Inflammatory macrophage treated with lipopolysaccharide for 1 hour (primary cell): Measurements from ENCODE around the gene FIBCD1.
A peak's percentile ranks its signal among the peaks of the same experiment; 100 is the strongest.

Experiments
- DNase-seq, 2 donors: peaks; one replicate each; pipeline ENCODE4 v3.0.0-alpha.2; 2020 to 2022

FIBCD1 gene, protein sequence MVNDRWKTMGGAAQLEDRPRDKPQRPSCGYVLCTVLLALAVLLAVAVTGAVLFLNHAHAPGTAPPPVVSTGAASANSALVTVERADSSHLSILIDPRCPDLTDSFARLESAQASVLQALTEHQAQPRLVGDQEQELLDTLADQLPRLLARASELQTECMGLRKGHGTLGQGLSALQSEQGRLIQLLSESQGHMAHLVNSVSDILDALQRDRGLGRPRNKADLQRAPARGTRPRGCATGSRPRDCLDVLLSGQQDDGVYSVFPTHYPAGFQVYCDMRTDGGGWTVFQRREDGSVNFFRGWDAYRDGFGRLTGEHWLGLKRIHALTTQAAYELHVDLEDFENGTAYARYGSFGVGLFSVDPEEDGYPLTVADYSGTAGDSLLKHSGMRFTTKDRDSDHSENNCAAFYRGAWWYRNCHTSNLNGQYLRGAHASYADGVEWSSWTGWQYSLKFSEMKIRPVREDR

DNA sequence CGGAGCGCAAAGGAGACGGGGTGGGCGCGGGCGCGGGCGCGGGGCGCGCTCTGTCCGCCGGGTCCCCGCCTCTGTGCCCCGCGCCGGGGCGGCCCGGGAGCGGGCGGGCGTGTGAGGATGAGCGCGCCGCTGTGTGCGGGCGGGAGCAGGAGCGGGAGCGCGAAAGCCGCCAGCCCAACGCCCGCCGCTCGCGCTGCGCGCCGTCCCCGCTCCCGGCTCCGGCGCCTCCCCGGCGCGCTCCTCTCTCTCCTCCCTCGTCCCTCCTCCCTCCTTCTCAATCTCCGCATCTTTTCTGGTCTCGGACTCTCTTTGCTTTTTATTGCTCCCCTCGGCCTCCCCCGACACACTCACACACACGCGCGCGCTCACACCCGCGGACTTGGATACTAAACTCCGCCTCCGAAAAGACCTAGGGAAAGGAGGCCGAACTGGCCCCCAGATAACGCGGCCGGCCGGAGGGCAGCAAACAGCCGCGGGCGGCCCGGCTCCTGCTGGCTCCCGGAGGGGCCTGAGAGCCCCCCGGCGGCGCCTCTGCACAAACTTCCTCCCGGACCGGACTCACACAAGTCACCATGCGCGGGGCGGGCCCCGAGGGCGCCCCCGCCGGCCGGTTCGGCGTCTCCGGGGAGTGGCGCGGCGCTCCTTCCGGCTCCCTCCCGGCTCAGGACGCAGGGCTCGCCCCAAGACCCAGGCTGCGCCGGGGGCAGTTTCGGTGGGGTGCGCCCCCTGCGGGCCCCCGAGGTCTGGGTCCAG, at the start of gene FIBCD1:
TSS of gene FIBCD1 (minus strand) at position 596 of the 753 bp plus-strand sequence. CDS start 640 bp downstream, outside the sequence.
- peak; percentile 21 to 40 for DNase-seq

DNA sequence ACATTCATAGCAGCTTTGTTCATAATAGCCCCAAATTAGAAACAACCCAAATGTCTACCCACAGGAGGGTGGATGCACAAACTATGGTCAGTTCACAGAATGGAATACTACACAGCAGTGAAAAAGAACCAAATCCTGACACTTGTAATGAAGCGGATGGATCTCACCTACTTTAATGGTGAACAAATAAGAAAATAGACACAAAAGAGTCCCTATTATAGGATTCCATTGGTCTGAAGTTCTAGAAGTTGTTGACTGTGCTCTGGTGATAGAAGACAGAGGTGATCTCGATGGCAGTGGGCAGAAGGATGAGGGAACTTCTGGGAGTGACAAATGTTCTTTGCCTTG, 49.3 kb upstream of the FIBCD1 start:
- no peak for DNase-seq

- no peak for DNase-seq
Measured at GRCh38 chr9:130987738-130988399, 48.8 kb upstream of the FIBCD1 start.

GRCh38 chr9:130987054-130987453, 48.0 kb upstream of the FIBCD1 start:
- DNase-seq = no peak

- no peak for DNase-seq
Measured at GRCh38 chr9:130986356-130986965, 47.4 kb upstream of the FIBCD1 start.

GRCh38 chr9:130985606-130986162, 46.6 kb upstream of the FIBCD1 start:
- DNase-seq = no peak

DNA sequence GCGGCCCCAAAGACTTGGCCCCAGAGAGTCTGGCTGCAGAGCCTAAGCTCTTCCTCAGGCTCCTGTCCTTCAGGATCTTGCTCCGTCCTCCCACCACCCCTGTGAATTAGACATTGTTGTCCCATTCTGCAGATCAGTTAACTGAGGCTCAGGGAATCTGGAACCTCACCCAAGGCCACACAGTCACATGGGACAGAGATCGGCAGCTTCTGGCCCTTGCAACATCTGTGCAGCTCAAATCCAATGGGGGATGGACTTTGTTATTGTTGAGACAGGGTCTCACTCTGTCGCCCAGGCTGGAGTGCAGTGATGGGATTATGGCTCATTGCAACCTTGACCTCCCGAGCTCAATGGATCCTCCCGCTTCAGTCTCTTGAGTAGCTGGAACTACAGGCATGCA, 46.0 kb upstream of the FIBCD1 start:
- no peak for DNase-seq

GRCh38 chr9:130984521-130984920, 45.5 kb upstream of the FIBCD1 start:
- DNase-seq = no peak

DNA sequence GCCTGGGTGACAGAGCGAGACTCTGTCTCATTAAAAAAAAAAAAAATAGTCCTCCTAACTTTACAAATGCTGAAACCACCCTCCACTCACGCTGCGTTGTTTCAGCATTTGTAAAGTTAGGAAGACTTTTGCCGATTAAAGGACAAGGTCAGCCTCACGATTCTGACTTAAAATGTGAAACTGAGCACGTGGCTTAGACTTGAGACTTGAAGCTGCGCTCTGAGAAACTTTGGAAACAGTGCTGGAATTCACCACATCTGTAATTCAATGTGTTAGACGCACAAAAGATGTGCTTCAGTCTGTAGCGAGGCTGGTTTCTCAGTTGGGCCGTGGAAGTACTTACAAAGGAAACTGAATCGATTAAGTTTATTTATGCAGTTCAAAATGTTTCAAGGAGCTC, 44.9 kb upstream of the FIBCD1 start:
- DNase-seq = no peak

DNA sequence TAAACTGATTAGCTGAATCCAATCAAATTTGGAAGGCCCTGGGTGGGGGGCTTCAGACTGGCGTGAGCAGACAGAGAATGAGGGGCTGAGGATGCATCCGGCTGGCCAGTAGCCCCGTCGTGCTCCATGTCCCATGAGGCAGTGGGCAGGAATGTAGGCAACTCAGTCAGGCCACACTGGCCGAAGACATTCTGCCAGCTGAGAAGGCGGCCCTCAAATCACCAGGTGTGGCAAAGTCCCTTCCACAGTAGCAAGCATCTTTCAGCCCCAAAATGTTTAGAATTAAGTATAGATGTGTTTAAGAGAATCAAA, 44.3 kb upstream of the FIBCD1 start:
- no peak for DNase-seq

GRCh38 chr9:130982636-130983358, 43.8 kb upstream of the FIBCD1 start:
- DNase-seq = no peak

- no peak for DNase-seq
Measured at GRCh38 chr9:130981756-130982137, 42.7 kb upstream of the FIBCD1 start.

GRCh38 chr9:130981002-130981755, 42.1 kb upstream of the FIBCD1 start:
- DNase-seq = no peak

- no peak for DNase-seq
Measured at GRCh38 chr9:130980526-130980925, 41.5 kb upstream of the FIBCD1 start.

DNA sequence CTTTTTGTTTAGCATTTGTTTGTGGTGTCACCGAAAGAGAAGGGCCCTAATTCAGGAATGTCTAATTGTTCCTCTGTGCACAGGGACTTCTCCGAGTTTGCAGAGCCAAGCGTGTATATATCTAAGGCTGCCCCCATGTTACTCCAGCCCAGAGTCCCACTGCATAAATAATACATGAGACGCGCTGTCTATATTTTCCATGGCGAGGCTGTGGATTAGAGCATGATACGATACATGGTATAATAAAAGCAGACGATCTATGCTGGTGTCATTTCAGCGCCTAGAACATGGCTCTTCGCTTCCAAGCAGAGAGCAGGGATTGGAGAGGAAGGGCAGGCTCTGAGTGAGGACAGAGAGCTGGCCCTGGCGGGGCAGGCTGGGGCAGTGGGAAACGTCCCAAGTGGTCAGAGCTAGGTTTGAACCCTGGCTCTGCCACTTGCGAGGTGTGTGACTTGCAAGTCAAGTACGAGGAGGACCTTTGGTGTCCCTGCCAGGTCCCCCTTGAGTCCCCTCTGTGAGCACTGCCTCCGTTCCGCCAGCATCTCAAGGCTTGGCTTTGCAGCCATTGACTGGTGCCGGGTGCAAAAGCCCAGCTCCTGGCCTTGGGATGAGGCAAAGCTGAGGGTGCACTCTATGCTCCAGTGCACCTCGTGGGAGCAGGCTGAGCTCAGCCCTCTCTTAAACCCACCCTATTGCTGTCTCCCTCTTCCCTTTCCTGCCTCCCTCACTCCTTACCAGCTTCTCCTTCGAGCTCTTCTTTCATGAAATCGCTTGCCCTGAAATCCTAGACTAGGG, 40.7 kb upstream of the FIBCD1 start:
- no peak for DNase-seq

- DNase-seq = no peak
Measured at GRCh38 chr9:130977811-130978221, 38.8 kb upstream of the FIBCD1 start.

- DNase-seq = no peak
Measured at GRCh38 chr9:130975932-130976841, 37.1 kb upstream of the FIBCD1 start.

DNA sequence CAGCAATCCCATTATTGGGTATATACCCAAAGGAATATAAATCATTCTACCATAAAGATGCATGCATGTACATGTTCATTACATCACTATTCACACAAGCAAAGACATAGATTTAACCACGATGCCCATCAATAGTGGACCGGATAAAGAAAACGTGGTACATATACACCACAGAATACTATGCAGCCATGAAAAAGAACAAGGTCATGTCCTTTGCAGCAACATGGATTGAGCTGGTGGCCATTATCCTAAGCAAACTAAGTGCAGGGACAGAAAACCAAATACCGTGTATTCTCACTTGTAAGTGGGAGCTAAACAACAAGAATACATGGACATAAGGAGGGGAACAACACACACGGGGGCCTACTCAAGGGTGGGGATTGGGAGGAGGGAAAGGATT, 36.1 kb upstream of the FIBCD1 start:
- DNase-seq = no peak

GRCh38 chr9:130974697-130975096, 35.6 kb upstream of the FIBCD1 start:
- no peak for DNase-seq
